ENCODE data around the gene OTUD3. TPM values are rescaled to one million over a fixed set of nuclear protein-coding genes. Genes with fewer than 3 reads are reported as not detected.
A peak's percentile ranks its signal among the peaks of the same experiment; 100 is the strongest.

Gene OTUD3
- total RNA-seq, 6 experiments from 2014 or later, result 0.98 to 3.4 (median 1.3) TPM

DNA sequence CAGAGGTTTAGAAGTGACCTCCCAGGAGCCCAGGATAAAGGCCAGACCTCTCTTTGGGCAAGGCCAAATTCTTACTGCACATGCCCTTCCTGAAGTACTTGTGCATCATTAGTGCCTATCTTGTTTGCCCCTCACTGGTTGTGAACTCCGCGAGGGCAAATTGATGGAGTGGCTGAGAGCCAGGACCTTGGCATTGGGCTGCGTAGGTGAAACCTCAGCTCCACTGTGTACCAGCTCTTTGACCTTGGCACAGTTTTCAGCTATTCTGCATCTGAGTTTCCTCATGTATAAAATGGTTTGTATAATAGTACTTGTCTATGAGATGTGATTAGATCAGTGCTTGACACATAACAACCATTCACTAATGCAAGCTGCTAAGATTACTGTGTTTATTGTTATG is 11.5 kb downstream of the OTUD3 start:
- Histone ChIP-seq H3K4me1 (peaks cover 0 to 4% (median 2%) of the 10 kb centered on the region in 4 donors), H3K27me3 (no peaks in the 10 kb centered on the region), H3K9me3 (no peaks in the 10 kb centered on the region), H3K27ac (no peak overlapping the region), H3K36me3 (peaks cover 0 to 24% (median 3%) of the 10 kb centered on the region in 4 donors), H3K4me3 (no peak overlapping the region)
- ATAC-seq, result peak; percentile 58 to 78 (median 64)
- intact Hi-C loops (cut with DNase I), result no loop called here
- DNase-seq, result peak in 1 of 3 donors; percentile 35
- WGBS (ENCODE audit: insufficient coverage, low coverage, low lambda C conversion rate, missing lambda C conversion rate), result 40% methylated on average over 1 of the region's 3 CpGs
- TF ChIP-seq CTCF (IDR thresholded peaks at IDR 0.05), result no peak
- no peak for TF ChIP-seq POLR2A (IDR thresholded peaks at IDR 0.05)

GRCh38 chr1:19894218-19894617 is 12.0 kb downstream of the OTUD3 start:
- WGBS (ENCODE audit: insufficient coverage, low coverage, low lambda C conversion rate, missing lambda C conversion rate), result 87% methylated on average over 5 of the region's 5 CpGs
- Histone ChIP-seq H3K4me1 (peaks cover 0 to 4% (median 2%) of the 10 kb centered on the region in 4 donors), H3K27ac (no peak overlapping the region), H3K36me3 (peaks cover 0 to 30% (median 5%) of the 10 kb centered on the region in 4 donors), H3K4me3 (no peak overlapping the region), H3K9me3 (no peaks in the 10 kb centered on the region), H3K27me3 (no peaks in the 10 kb centered on the region)
- DNase-seq (no peak), ATAC-seq (peak in 1 of 4 donors; percentile 52)
- intact Hi-C loops (cut with DNase I), result no loop called here
- no peak for TF ChIP-seq CTCF (IDR thresholded peaks at IDR 0.05)
- TF ChIP-seq POLR2A (IDR thresholded peaks at IDR 0.05), result no peak

DNA sequence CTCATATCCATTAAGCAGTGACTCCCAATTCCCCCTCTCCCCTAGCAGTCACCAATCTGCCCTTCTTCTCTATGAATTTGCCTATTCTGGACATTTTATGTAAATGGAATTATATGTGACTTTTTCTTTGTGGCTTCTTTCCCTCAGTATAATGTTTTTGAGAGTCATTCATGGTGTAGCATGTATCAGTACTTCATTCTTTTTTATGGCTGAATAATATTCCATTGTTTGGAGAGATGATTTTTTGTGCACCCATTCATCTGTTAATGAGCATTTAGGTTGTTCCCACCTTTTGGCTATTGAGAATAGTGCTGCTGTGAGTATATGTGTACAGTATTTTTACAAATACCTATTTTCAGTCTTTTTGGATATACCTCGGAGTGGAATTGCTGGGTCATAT is 19.5 kb downstream of the OTUD3 start:
- ATAC-seq (no peak), DNase-seq (no peak)
- Histone ChIP-seq H3K27me3 (no peaks in the 10 kb centered on the region), H3K4me1 (no peaks in the 10 kb centered on the region), H3K9me3 (no peaks in the 10 kb centered on the region), H3K27ac (no peak overlapping the region), H3K4me3 (no peak overlapping the region), H3K36me3 (peaks cover 0 to 44% (median 13%) of the 10 kb centered on the region in 4 donors)
- WGBS (ENCODE audit: insufficient coverage, low coverage, low lambda C conversion rate, missing lambda C conversion rate), result 91% methylated on average over 1 of the region's 1 CpG
- intact Hi-C loops (cut with DNase I), result no loop called here
- TF ChIP-seq CTCF (IDR thresholded peaks at IDR 0.05) (no peak), POLR2A (IDR thresholded peaks at IDR 0.05) (no peak)

- H3K36me3 ChIP-seq, result peaks cover 0 to 54% (median 19%) of the 10 kb centered on the region in 4 donors
Measured at GRCh38 chr1:19903621-19904020, 21.4 kb downstream of the OTUD3 start.

More at GRCh38 chr1:19903621-19904020, 21.4 kb downstream of the OTUD3 start:
- H3K4me1 ChIP-seq, result no peaks in the 10 kb centered on the region
- no peak overlapping the region for H3K27ac ChIP-seq
- ATAC-seq (no peak), DNase-seq (no peak)
- no peaks in the 10 kb centered on the region for H3K9me3 ChIP-seq
- TF ChIP-seq POLR2A (IDR thresholded peaks at IDR 0.05) (no peak), CTCF (IDR thresholded peaks at IDR 0.05) (no peak)
- H3K4me3 ChIP-seq, result no peak overlapping the region
- H3K27me3 ChIP-seq, result no peaks in the 10 kb centered on the region
- 94% methylated on average over 7 of the region's 7 CpGs for WGBS (ENCODE audit: insufficient coverage, low coverage, low lambda C conversion rate, missing lambda C conversion rate)
- intact Hi-C loops (cut with DNase I), result no loop called here
